A673 (cell line): ENCODE results near the gene FOXN1. TPM values are rescaled to one million over a fixed set of nuclear protein-coding genes. Genes with fewer than 3 reads are reported as not detected.

Experiments used
- BruUV-seq: library from RNA; stranded (reverse); fragments of 400-500 nt; replicated peaks from 2 replicates; lab custom pipeline; 2021; lab: Mats Ljungman, UMichigan
- CTCF ChIA-PET: fragments of 300-600 bp; sonication (Branson Sonifier 250); formaldehyde crosslinking; loops from one replicate; lab custom pipeline; 2022; ENCODE audit warnings: antibody characterized with exemption; lab: Charles Lee
- POLR2A ChIA-PET: fragments of 300-600 bp; sonication (Branson Sonifier 250); formaldehyde crosslinking; loops from one replicate; lab custom pipeline; 2022; ENCODE audit warnings: antibody characterized with exemption; ENCODE audit not compliant: low non-redundant PET; lab: Charles Lee
- DNase-seq: peaks from one replicate; pipeline ENCODE4 v3.0.0-alpha.2; 2015; ENCODE audit warnings: low spot score
- H3K27ac ChIP-seq: fragments of 200-600 bp; sonication (generic); 2 replicates; pipeline ENCODE4 v1.5.1; 2016; ENCODE audit warnings: mixed run types, low read depth, mild to moderate bottlenecking, mixed read lengths, antibody characterized with exemption, low read length; ENCODE audit not compliant: poor library complexity, severe bottlenecking
- H3K27me3 ChIP-seq: fragments of 200-600 bp; sonication (generic); replicated peaks from 2 replicates; pipeline ENCODE4 v1.6.1; 2017; ENCODE audit warnings: mixed run types, low read depth, mild to moderate bottlenecking, mixed read lengths, antibody characterized with exemption, low read length; ENCODE audit not compliant: insufficient read depth, poor library complexity
- H3K36me3 ChIP-seq: fragments of 200-600 bp; sonication (generic); 2 replicates; pipeline ENCODE4 v1.6.1; 2016; ENCODE audit warnings: mixed run types, mild to moderate bottlenecking, mixed read lengths, antibody characterized with exemption, low read length; ENCODE audit not compliant: insufficient read depth, poor library complexity, severe bottlenecking
- H3K4me1 ChIP-seq: fragments of 200-600 bp; sonication (generic); 2 replicates; pipeline ENCODE4 v1.6.1; 2017; ENCODE audit warnings: mixed run types, mild to moderate bottlenecking, mixed read lengths, antibody characterized with exemption, low read length; ENCODE audit not compliant: insufficient read depth, poor library complexity, severe bottlenecking
- H3K4me3 ChIP-seq: fragments of 200-600 bp; sonication (generic); 2 replicates; pipeline ENCODE4 v1.5.1; 2016; ENCODE audit warnings: low read depth, mixed run types, mild to moderate bottlenecking, mixed read lengths, low read length; ENCODE audit not compliant: poor library complexity, severe bottlenecking
- H3K9me3 ChIP-seq: fragments of 200-600 bp; sonication (generic); 2 replicates; pipeline ENCODE4 v1.6.1; 2016; ENCODE audit warnings: mixed run types, low read depth, mild to moderate bottlenecking, mixed read lengths, antibody characterized with exemption, low read length; ENCODE audit not compliant: poor library complexity, severe bottlenecking
- CTCF ChIP-seq: fragments of 300-800, 200-600 bp; sonication (generic); conservative IDR thresholded peaks from 2 replicates; pipeline ENCODE4 v1.5.1; 2017; ENCODE audit warnings: low read depth, mild to moderate bottlenecking, antibody characterized with exemption, low read length, moderate library complexity, mixed read lengths
- EZH2 ChIP-seq: fragments of 200-600 bp; sonication (generic); IDR thresholded peaks from 2 replicates; pipeline ENCODE4 v1.6.1; 2017; ENCODE audit warnings: borderline replicate concordance, low read depth, mild to moderate bottlenecking, mixed read lengths, antibody characterized with exemption, low read length; ENCODE audit not compliant: poor library complexity, severe bottlenecking
- intact Hi-C: fragments of 100-400 bp; cut with micrococcal nuclease; formaldehyde crosslinking; loops from one replicate; pipeline ENCODE4 v1.10.0; 2022; ENCODE audit not compliant: unreplicated experiment
- total RNA-seq: library from RNA; stranded (reverse); gene quantifications from 2 replicates; pipeline ENCODE4 v1.2.3, GENCODE V29; 2021

Gene FOXN1
- total RNA-seq, 1 experiment from 2014 or later = not detected

GRCh38 chr17:28569446-28569845 is 63.3 kb downstream of the FOXN1 start:
- intact Hi-C loops = no loop called here
- TF ChIP-seq EZH2 (no peak), CTCF (no peak)
- TSS peak; percentile 55 for BruUV-seq
- no peaks in the 10 kb centered on the region for H3K27me3 ChIP-seq
- POLR2A ChIA-PET = no interaction called here
- H3K4me1 ChIP-seq = peaks cover 15% of the 10 kb centered on the region
- H3K4me3 ChIP-seq = no peak overlapping the region
- no peaks in the 10 kb centered on the region for H3K36me3 ChIP-seq
- no peak overlapping the region for H3K27ac ChIP-seq
- CTCF ChIA-PET = no interaction called here
- no peak for DNase-seq
- H3K9me3 ChIP-seq = no peaks in the 10 kb centered on the region

GRCh38 chr17:28570716-28571360 is 64.7 kb downstream of the FOXN1 start:
- no peak for TF ChIP-seq EZH2
- TF ChIP-seq CTCF = no peak
- peaks cover 3% of the 10 kb centered on the region for H3K36me3 ChIP-seq
- BruUV-seq = no TSS peak
- ChIA-PET CTCF (no interaction called here), POLR2A (interaction anchor here (0.6 kb wide), 2 partner anchors 272 to 1364 kb away, joined by 3 to 11 read pairs; no protein-coding TSS in a partner anchor)
- H3K4me3 ChIP-seq = peak overlapping the region; percentile 81
- H3K4me1 ChIP-seq = peaks cover 15% of the 10 kb centered on the region
- no peaks in the 10 kb centered on the region for H3K9me3 ChIP-seq
- intact Hi-C loops = loop anchor here (2.0 kb wide), 1 partner anchor 18 kb away; the partner anchor contains the start of gene UNC119
- DNase-seq = peak; percentile 46
- H3K27me3 ChIP-seq = no peaks in the 10 kb centered on the region
- H3K27ac ChIP-seq = peak overlapping the region; percentile 65

- DNase-seq = peak; percentile 97
- ChIA-PET CTCF (no interaction called here), POLR2A (interaction anchor here (0.6 kb wide), 2 partner anchors 271 to 1365 kb away, joined by 3 to 11 read pairs; no protein-coding TSS in a partner anchor)
- Histone ChIP-seq H3K27me3 (no peaks in the 10 kb centered on the region), H3K4me1 (peaks cover 15% of the 10 kb centered on the region), H3K4me3 (peak within 1 kb of the TSS; percentile 81), H3K9me3 (no peaks in the 10 kb centered on the region), H3K36me3 (peaks cover 3% of the 10 kb centered on the region), H3K27ac (peak within 1 kb of the TSS; percentile 65)
- no peak for TF ChIP-seq CTCF
- no peak for TF ChIP-seq EZH2
- intact Hi-C loops = loop anchor here (2.0 kb wide), 1 partner anchor 19 kb away; the partner anchor contains the start of gene UNC119
- no TSS peak for BruUV-seq
Measured at GRCh38 chr17:28571361-28572122, 65.4 kb downstream of the FOXN1 start, which contains the start of gene PIGS. TSS of gene PIGS (minus strand) at chr17:28571524. CDS start at chr17:28571496, 28 bp downstream.
